HL-60 (cell line): Measurements from ENCODE around the gene ORM2.

ENCODE experiments used
- DNase-seq, 2 experiments: peaks; one replicate each; pipeline ENCODE4 v3.0.0-alpha.2; 2010 to 2020; ENCODE audit warnings: low read depth in 1 of 2, low spot score in 1 of 2
- H3K27ac ChIP-seq: fragments of 250-450 bp; sonication (Bioruptor Pico); replicated peaks from 2 replicates; pipeline ENCODE4 v1.5.1; 2020; ENCODE audit warnings: mild to moderate bottlenecking, moderate library complexity
- H3K27me3 ChIP-seq: fragments of 250-450 bp; sonication (Bioruptor Pico); 2 replicates; pipeline ENCODE4 v1.5.1; 2021; ENCODE audit warnings: mild to moderate bottlenecking, moderate library complexity; ENCODE audit not compliant: insufficient read depth, poor library complexity, severe bottlenecking
- H3K4me3 ChIP-seq: replicated peaks from 2 replicates; pipeline ENCODE4 v1.5.1; 2011; ENCODE audit warnings: mild to moderate bottlenecking, control low read depth, low read length; ENCODE audit not compliant: insufficient read depth
- CTCF ChIP-seq: IDR thresholded peaks from one replicate; pipeline ENCODE4 v1.5.1; 2011; ENCODE audit warnings: low read length, control low read depth, inconsistent platforms; ENCODE audit not compliant: insufficient read depth
- GABPA ChIP-seq: IDR thresholded peaks from 2 replicates; pipeline ENCODE4 v1.6.1; 2012; ENCODE audit warnings: low read depth
- POLR2AphosphoS5 ChIP-seq: IDR thresholded peaks from 2 replicates; pipeline ENCODE4 v1.6.1; 2012; ENCODE audit warnings: low read depth
- REST ChIP-seq: IDR thresholded peaks from 2 replicates; pipeline ENCODE4 v1.6.1; 2012; ENCODE audit warnings: low read depth; ENCODE audit not compliant: insufficient replicate concordance
- SPI1 ChIP-seq: IDR thresholded peaks from 2 replicates; pipeline ENCODE4 v1.6.1; 2012; ENCODE audit warnings: low read depth, mild to moderate bottlenecking, borderline replicate concordance

The ORM2 gene

GRCh38 chr9:114284316-114285060 lies 45.2 kb upstream of the ORM2 start:
- Histone ChIP-seq H3K27me3 (no peaks in the 10 kb centered on the region), H3K27ac (no peak overlapping the region), H3K4me3 (no peak overlapping the region)
- TF ChIP-seq REST (no peak), POLR2AphosphoS5 (no peak), SPI1 (no peak), CTCF (no peak), GABPA (no peak)
- no peak for DNase-seq

- no peak for TF ChIP-seq POLR2AphosphoS5
- TF ChIP-seq REST: no peak
- no peak for TF ChIP-seq SPI1
- TF ChIP-seq GABPA: no peak
- no peak for TF ChIP-seq CTCF
- Histone ChIP-seq H3K27me3 (no peaks in the 10 kb centered on the region), H3K27ac (no peak overlapping the region), H3K4me3 (no peak overlapping the region)
- DNase-seq: no peak
These were observed 44.4 kb upstream of the ORM2 start for GRCh38 chr9:114285166-114285867.

- DNase-seq: no peak
- TF ChIP-seq GABPA (no peak), CTCF (no peak), SPI1 (no peak), REST (no peak)
- Histone ChIP-seq H3K4me3 (no peak overlapping the region), H3K27ac (no peak overlapping the region), H3K27me3 (no peaks in the 10 kb centered on the region)
These were observed 43.5 kb upstream of the ORM2 start for GRCh38 chr9:114286146-114286679.
